ENCODE measurements around the gene MGP.

DNA sequence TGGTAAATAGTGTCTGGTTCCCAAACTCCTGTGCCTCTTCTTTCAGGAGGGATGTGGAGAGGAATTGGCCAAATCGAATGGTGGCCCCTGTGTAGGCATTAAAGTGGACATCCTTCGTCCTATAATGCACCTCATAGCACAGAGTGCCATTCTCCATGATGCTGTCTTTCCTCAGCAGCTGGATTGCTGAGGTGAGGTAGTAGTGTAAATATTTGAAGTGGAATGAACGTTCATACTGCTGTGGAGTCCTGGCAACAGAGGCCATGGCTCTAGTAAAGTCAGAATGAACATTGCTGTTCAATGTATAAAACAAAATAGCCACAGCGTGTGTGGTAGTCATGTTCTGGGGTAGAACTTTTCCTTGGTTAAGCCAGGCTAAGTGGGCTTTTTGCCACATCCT, 45.0 kb downstream of the MGP start:
- TF ChIP-seq, protein P1, sequence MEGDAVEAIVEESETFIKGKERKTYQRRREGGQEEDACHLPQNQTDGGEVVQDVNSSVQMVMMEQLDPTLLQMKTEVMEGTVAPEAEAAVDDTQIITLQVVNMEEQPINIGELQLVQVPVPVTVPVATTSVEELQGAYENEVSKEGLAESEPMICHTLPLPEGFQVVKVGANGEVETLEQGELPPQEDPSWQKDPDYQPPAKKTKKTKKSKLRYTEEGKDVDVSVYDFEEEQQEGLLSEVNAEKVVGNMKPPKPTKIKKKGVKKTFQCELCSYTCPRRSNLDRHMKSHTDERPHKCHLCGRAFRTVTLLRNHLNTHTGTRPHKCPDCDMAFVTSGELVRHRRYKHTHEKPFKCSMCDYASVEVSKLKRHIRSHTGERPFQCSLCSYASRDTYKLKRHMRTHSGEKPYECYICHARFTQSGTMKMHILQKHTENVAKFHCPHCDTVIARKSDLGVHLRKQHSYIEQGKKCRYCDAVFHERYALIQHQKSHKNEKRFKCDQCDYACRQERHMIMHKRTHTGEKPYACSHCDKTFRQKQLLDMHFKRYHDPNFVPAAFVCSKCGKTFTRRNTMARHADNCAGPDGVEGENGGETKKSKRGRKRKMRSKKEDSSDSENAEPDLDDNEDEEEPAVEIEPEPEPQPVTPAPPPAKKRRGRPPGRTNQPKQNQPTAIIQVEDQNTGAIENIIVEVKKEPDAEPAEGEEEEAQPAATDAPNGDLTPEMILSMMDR (IDR thresholded peaks at IDR 0.05): no peak
- TF ChIP-seq POLR2A (IDR thresholded peaks at IDR 0.05): no peak
- TF ChIP-seq POLR2AphosphoS5 (IDR thresholded peaks at IDR 0.05): no peak
